ENCODE results near the gene ARHGAP19. TPM values are rescaled to one million over a fixed set of nuclear protein-coding genes. Genes with fewer than 3 reads are reported as not detected.
A peak's percentile ranks its signal among the peaks of the same experiment; 100 is the strongest.

The ARHGAP19 gene
- total and polyA plus RNA-seq, 2 of the 8 experiments (the other 6 are each of a cell fraction or from before 2014, with no cell fraction given) = 13.3 to 32.1 TPM

DNA sequence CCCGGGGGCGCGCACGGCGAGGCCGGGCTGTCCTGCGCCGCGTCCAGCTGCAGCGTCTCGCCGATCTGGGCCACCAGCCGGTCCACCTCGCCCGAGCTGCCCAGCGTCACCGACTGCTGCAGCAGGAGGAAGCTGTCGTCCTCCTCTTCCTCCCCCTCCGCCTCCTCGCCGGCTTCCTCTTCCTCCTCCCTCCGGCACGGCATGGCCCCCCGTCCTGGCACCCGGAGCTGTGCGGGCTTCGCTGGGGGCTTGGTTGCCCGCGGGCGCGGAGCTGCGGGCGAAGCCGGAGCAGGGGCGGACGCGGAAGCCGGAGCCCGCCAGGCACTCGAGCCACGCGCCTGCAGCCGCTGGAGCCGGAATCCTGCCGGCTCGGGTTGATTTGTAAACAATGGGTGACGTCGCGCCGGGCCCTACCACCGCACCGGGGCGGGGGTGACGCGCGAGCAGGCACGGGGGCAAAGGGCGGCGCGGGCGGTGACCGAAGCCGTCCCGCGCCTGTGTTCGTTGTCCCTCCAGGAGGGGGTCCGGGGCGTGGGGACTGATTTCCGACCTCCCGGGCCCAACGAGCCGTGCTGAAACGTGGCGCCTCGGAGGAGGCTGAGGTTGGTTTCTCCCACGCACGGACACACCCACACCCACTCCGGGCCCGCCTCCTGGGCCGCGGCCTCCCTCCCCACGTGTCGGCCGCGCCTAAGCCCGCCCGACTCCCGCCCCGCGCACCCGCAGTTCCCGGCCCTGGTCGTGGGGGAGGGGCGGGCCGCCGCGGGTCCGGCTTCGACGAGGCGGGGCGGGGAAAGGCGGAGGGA lies 42.1 kb upstream of the ARHGAP19 start, which contains the start of gene FRAT2:
TSS of gene FRAT2 (minus strand) at position 360 of the 806 bp plus-strand sequence. CDS start at position 203, 157 bp downstream.
- Histone ChIP-seq H4K20me1 (replicated peaks in 1 of 2; ENCODE audit: control insufficient read depth in 1 of 2, insufficient read depth in 2 of 2, low read length in 2 of 2) (peaks cover 14 to 19% of the 10 kb centered on the region in 2 experiments), H3K23me2 (ENCODE audit: low read depth, low read length) (peaks cover 21% of the 10 kb centered on the region), H3K9me3 (ENCODE audit: insufficient read depth in 2 of 2, low read depth in 1 of 2, low read length in 1 of 2) (no peaks in the 10 kb centered on the region), H2AK5ac (ENCODE audit: low read depth, low read length) (no peak within 1 kb of the TSS), H3K36me3 (ENCODE audit: control insufficient read depth in 2 of 4, insufficient read depth in 4 of 4, low read length in 3 of 4) (peaks cover 0 to 21% (median 3%) of the 10 kb centered on the region in 4 experiments; a peak in 4 of 8 replicates), H3K4me2 (ENCODE audit: insufficient read depth in 1 of 2, low read depth in 2 of 2, low read length in 2 of 2) (peak within 1 kb of the TSS; percentile 84 to 96), H3K4me3 (ENCODE audit: extremely low read depth in 1 of 4, insufficient read depth in 2 of 4, low read depth in 3 of 4, low read length in 4 of 4) (peak within 1 kb of the TSS; percentile 84 to 92 (median 91)), H2BK20ac (ENCODE audit: low read length) (no peak within 1 kb of the TSS; the same call in 1 of the 2 replicates), H4K8ac (ENCODE audit: extremely low read depth, insufficient read depth, low read length) (peak within 1 kb of the TSS; percentile 99), H3K56ac (replicated peaks; ENCODE audit: insufficient read length, low read depth, low read length) (peak within 1 kb of the TSS; percentile 90), H4K5ac (ENCODE audit: insufficient read length, low read depth, low read length) (peak within 1 kb of the TSS; percentile 84), H2BK120ac (replicated peaks; ENCODE audit: low read depth, low read length) (peak within 1 kb of the TSS; percentile 49), H3K27ac (ENCODE audit: low read depth, low read length) (peak within 1 kb of the TSS; percentile 99), H2BK12ac (ENCODE audit: low read depth, low read length) (peak within 1 kb of the TSS; percentile 80; the same call in 1 of the 2 replicates), H3K9ac (replicated peaks in 1 of 4; ENCODE audit: extremely low read depth in 1 of 4, low read depth in 3 of 4, low read length in 3 of 4) (peak within 1 kb of the TSS; percentile 91 to 97 (median 94)), H3K79me1 (ENCODE audit: low read depth, low read length) (peaks cover 4% of the 10 kb centered on the region; the same call in 1 of the 2 replicates), H3K4me1 (replicated peaks in 1 of 4; ENCODE audit: control insufficient read depth in 3 of 4, insufficient read depth in 4 of 4, low read length in 3 of 4) (peaks cover 8 to 22% (median 12%) of the 10 kb centered on the region in 4 experiments), H4K91ac (replicated peaks; ENCODE audit: insufficient read length, low read length) (peak within 1 kb of the TSS; percentile 88), H2AFZ (ENCODE audit: low read length) (no peak within 1 kb of the TSS; the same call in 1 of the 2 replicates), H3K27me3 (replicated peaks in 1 of 4; ENCODE audit: control insufficient read depth in 3 of 4, extremely low read depth in 1 of 4, insufficient read depth in 3 of 4, low read length in 3 of 4) (no peaks in the 10 kb centered on the region), H2BK5ac (ENCODE audit: low read depth, low read length) (peak within 1 kb of the TSS; percentile 98), H3K14ac (ENCODE audit: insufficient read length) (no peak within 1 kb of the TSS), H3K18ac (ENCODE audit: extremely low read depth, low read length) (peak within 1 kb of the TSS; percentile 91), H3K79me2 (ENCODE audit: control insufficient read depth in 1 of 2, insufficient read depth in 2 of 2, low read length in 2 of 2) (peaks cover 29 to 47% of the 10 kb centered on the region in 2 experiments), H3K23ac (ENCODE audit: insufficient read length) (no peak within 1 kb of the TSS), H3K4ac (replicated peaks; ENCODE audit: insufficient read length, low read depth, low read length) (peak within 1 kb of the TSS; percentile 80), H2BK15ac (ENCODE audit: low read length) (no peak within 1 kb of the TSS; the same call in 1 of the 2 replicates)
- WGBS, 2 experiments (ENCODE audit: extremely low coverage in 1 of 2, insufficient coverage in 1 of 2, insufficient read length in 1 of 2, insufficient replicate concordance in 2 of 2, low coverage in 1 of 2, low lambda C conversion rate in 2 of 2, missing lambda C conversion rate in 1 of 2) = 2% methylated on average over 36 of the region's 103 CpGs; no CpG with 5 or more reads in 1 of the 2 experiments
- ChIA-PET CTCF (ENCODE audit: partially characterized antibody) (interaction anchor here (0.6 to 3.7 kb wide), 5 partner anchors 15 to 100 kb away, joined by 3 to 28 read pairs (median 4); partner anchors contain the start of gene FRAT1), POLR2A (ENCODE audit: partially characterized antibody) (interaction anchor here (1.1 to 5.9 kb wide), 13 partner anchors 11 to 99 kb away, joined by 3 to 75 read pairs (median 7); partner anchors contain the start of genes ARHGAP19 and FRAT1)
- FAIRE-seq (no peak), DNase-seq (ENCODE audit: low read depth in 1 of 2, low spot score in 2 of 2) (peak in 1 of 2 experiments; percentile 95)
- TF ChIP-seq KDM4A (IDR thresholded peaks at IDR 0.05; ENCODE audit: low read depth, low read length, severe bottlenecking) (no peak), CHD1 (IDR thresholded peaks at IDR 0.05; ENCODE audit: low read depth, low read length) (peak; percentile 85), SIX5 (IDR thresholded peaks at IDR 0.05; ENCODE audit: low read depth, low read length) (no peak; the same call in 1 of the 2 replicates), POU5F1 (IDR thresholded peaks at IDR 0.05; ENCODE audit: low read depth, low read length) (no peak), SIN3A (conservative IDR thresholded peaks at IDR 0.05 in 1 of 2, IDR thresholded peaks at IDR 0.05 in 1 of 2; ENCODE audit: low read depth in 1 of 2, low read length in 2 of 2) (peak; percentile 13 to 75; a peak in 1 of 4 replicates), YY1 (IDR thresholded peaks at IDR 0.05; ENCODE audit: low read depth, low read length) (no peak), EZH2 (IDR thresholded peaks at IDR 0.05; ENCODE audit: low read depth, low read length, severe bottlenecking) (no peak), ZNF274 (IDR thresholded peaks at IDR 0.05; ENCODE audit: borderline replicate concordance, extremely low read depth, low read length) (no peak), JUN (IDR thresholded peaks at IDR 0.05; ENCODE audit: low read depth, low read length) (no peak)
- TF ChIP-seq, protein P1, sequence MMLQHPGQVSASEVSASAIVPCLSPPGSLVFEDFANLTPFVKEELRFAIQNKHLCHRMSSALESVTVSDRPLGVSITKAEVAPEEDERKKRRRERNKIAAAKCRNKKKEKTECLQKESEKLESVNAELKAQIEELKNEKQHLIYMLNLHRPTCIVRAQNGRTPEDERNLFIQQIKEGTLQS (IDR thresholded peaks at IDR 0.05; ENCODE audit: insufficient read depth, low read depth, low read length) = no peak
